GM10266 (cell line): ENCODE measurements around the gene IL16.

Source experiments
- DNase-seq: peaks from one replicate; pipeline ENCODE4 v3.0.0; 2012; ENCODE audit errors: extremely low spot score
- TF ChIP-seq, protein P1 (sequence below): IDR thresholded peaks from 2 replicates; pipeline ENCODE4 v1.5.1; 2012; ENCODE audit warnings: mild to moderate bottlenecking, low read depth; ENCODE audit not compliant: control insufficient read depth, insufficient read depth; ENCODE audit errors: missing control alignments

IL16 gene

DNA sequence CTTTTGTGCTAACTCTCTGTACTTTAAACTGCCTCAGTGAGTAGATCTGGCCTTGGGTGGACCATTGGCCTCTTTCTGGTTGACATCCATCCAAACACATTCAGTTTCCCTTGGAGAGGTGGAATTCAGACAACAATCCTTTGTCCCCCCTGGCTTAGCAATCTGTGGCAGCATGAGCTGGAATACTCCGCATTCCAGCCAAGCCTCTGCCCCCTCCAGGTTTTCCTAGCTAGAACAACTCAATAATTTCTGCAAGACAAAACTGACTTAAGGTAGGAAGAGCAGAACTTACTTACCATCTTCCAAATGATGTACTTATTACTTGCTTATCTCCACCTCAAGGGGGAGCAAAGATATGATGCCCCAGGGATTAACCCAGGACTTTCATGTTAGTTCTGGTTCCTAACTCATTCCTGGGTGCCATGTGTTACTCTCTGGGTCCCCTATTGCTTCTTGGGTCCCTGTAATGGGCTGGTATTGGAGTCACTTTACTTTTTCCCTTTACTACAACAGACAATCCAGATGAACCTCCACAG lies 21.8 kb upstream of the IL16 start:
- no peak for DNase-seq
- TF ChIP-seq, protein P1, sequence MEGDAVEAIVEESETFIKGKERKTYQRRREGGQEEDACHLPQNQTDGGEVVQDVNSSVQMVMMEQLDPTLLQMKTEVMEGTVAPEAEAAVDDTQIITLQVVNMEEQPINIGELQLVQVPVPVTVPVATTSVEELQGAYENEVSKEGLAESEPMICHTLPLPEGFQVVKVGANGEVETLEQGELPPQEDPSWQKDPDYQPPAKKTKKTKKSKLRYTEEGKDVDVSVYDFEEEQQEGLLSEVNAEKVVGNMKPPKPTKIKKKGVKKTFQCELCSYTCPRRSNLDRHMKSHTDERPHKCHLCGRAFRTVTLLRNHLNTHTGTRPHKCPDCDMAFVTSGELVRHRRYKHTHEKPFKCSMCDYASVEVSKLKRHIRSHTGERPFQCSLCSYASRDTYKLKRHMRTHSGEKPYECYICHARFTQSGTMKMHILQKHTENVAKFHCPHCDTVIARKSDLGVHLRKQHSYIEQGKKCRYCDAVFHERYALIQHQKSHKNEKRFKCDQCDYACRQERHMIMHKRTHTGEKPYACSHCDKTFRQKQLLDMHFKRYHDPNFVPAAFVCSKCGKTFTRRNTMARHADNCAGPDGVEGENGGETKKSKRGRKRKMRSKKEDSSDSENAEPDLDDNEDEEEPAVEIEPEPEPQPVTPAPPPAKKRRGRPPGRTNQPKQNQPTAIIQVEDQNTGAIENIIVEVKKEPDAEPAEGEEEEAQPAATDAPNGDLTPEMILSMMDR = no peak

DNA sequence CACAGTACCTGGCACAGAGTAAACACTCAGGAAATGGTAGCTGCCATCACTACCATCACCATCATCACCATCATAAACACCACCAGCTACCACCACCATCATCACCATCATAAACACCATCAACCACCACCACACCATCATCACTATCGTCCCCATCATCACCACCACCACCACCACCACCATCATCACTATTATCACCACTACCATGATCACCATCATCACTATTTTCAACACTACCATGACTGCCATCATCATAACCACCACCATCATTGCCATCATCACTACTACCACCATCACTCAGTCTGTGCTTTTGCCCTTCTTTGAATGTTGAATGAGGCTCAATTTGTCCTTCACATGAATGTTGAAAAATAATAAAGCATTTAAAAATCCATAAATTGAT lies 21.2 kb upstream of the IL16 start:
- TF ChIP-seq, protein P1 = no peak

DNA sequence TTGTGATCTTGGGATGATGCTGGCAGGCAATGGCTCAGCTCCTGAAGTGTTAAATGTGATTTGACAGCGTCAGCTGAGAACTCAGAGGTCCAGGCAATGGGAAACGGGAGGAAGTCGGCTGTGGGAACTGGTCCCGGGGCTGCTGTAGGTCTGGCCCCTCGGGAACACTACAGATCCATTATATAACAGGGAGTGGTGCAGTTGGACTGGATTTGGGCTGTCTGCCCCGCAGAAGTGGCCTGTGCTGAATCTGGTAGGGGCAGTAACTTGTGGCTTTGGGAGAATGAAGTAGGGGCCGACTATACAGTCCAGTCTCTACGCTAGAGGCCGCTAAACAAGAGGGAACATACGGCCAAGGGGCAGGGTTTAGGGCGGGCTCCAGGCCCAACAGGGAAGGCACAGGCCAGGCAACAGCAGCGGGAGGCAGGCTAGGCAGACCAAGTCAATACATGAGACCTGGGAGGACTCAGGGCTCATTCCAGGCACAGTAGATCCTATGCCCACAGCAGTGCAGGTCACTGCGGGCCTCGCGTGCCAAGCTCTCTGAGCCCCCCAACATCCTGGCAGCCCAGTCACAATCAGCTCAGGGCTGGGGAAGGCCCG lies 20.3 kb upstream of the IL16 start:
- DNase-seq = no peak
- TF ChIP-seq, protein P1 = no peak

More for the DNA sequence above, 21.2 kb upstream of the IL16 start:
- DNase-seq = no peak

DNA sequence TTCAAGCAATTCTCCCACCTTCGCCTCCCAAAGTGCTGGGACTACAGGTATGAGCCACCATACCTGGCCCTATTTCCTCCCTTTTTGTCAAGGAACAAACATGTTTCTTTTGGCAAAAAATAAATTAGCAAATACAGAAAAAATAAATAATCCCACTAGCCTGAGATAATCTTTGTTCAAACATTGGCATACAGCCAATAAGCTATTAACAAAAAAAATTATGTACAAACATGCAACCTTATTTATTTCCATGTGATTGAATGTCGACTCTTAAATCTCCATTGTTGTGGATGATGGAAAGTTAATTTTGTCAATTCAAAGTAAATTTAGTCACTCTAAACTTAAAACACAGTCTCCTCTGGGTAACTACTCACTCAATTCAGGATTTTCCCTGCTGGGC lies 18.3 kb upstream of the IL16 start:
- TF ChIP-seq, protein P1 = no peak
- DNase-seq = no peak

DNA sequence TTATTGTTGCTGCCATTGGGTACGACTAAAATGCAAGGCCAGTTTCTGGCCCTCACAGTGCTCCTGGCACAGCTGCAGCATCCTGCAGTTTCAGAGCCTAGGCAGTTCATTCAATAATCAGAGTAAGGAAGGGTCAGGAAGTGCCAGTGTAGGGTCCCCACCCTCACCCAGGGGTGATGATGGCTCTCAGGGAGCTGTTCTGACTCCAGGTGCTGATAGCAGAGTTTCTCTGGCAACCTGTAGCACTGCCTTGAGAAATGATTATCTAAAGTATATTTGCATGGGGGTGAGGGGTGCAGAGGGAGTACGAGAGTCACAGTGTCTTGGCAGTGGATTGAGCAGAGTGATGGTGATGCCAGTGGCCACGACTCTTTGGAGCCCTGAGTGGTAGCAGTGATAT lies 15.5 kb upstream of the IL16 start:
- TF ChIP-seq, protein P1 = no peak
- no peak for DNase-seq

DNA sequence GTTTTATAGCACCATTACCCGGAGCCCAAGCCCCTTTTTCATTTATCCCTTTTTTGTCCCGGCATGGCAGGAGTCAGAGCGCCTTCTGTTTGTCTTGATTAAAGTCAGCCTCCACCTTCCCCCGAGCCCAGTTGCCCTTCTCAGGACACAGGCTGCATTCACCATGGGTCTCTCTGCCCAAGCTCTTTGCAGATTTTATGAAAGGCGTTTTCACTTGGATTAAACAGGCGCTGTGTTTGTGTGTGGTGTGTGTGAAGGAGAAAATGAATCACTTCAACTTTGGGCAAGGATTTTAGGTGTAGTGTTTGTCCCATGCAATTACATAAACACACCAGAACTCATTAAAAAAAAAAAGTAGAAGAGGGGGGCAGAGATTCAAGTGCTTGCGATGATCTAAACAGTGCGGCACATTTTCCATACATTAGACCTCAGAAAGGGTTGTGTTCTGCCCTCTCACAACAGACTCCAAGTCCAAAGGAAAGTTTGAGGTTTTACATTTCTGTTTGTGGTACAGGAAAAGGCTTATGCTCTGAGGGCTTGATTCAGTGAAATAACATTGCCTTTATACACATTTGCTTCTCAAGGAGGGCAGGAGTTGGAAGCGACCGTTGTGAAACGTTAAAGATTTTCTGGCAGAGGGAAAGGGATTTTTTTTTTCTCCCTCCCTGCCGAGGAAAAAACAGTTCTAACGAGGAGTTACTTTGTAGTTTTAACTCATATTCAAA lies 14.5 kb upstream of the IL16 start:
- DNase-seq = no peak
- TF ChIP-seq, protein P1 = no peak
